B cell (primary cell): ENCODE data around the gene CZIB.

ENCODE experiments used
- CTCF ChIP-seq: fragments of 200-600 bp; IDR thresholded peaks from one replicate; pipeline ENCODE4 v1.8.0; 2022; ENCODE audit warnings: antibody characterized with exemption, mild to moderate bottlenecking
- EZH2 ChIP-seq: IDR thresholded peaks from 2 replicates; pipeline ENCODE4 v1.6.1; 2012; ENCODE audit warnings: borderline replicate concordance, low read depth, mild to moderate bottlenecking, moderate library complexity, low read length; ENCODE audit not compliant: insufficient read depth, poor library complexity, severe bottlenecking

GRCh38 chr1:53182111-53182593, 38.3 kb downstream of the CZIB start:
- TF ChIP-seq CTCF (peak; percentile 97), EZH2 (no peak)
